DOHH2 (cell line): ENCODE measurements around the gene ENOPH1.

Experiments
- EZH2phosphoT487 ChIP-seq: fragments of 200-600 bp; sonication (generic); IDR thresholded peaks from 2 replicates; pipeline ENCODE4 v1.6.1; 2017; ENCODE audit warnings: borderline replicate concordance, mild to moderate bottlenecking, antibody characterized with exemption, low read length, moderate library complexity, mixed read lengths
- TF ChIP-seq, protein P1 (sequence below): fragments of 200-600 bp; sonication (generic); IDR thresholded peaks from one replicate; pipeline ENCODE4 v1.5.1; 2014; ENCODE audit warnings: antibody characterized with exemption, mild to moderate bottlenecking, low read depth, low read length; ENCODE audit not compliant: poor library complexity, severe bottlenecking

DNA sequence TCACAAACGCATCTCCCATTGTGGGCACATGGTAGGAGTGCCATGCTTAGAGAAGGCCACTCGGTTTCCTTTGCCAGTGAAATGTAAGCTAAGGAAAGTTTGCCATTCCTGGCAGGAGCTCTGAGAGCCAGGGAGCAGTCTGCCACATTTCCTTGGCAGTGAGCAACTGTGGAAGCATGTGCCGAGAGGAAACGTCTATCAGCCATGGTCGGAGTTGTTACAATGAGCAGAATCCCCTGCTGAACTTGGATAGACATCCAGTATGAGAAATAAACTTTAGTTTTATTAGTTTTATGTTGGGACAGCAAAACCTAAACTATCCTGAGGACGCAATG, 51.1 kb downstream of the ENOPH1 start:
- TF ChIP-seq, protein P1, sequence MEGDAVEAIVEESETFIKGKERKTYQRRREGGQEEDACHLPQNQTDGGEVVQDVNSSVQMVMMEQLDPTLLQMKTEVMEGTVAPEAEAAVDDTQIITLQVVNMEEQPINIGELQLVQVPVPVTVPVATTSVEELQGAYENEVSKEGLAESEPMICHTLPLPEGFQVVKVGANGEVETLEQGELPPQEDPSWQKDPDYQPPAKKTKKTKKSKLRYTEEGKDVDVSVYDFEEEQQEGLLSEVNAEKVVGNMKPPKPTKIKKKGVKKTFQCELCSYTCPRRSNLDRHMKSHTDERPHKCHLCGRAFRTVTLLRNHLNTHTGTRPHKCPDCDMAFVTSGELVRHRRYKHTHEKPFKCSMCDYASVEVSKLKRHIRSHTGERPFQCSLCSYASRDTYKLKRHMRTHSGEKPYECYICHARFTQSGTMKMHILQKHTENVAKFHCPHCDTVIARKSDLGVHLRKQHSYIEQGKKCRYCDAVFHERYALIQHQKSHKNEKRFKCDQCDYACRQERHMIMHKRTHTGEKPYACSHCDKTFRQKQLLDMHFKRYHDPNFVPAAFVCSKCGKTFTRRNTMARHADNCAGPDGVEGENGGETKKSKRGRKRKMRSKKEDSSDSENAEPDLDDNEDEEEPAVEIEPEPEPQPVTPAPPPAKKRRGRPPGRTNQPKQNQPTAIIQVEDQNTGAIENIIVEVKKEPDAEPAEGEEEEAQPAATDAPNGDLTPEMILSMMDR = no peak
- TF ChIP-seq EZH2phosphoT487 = no peak
